GM19468 (cell line): ENCODE data around the gene CMC2.

ENCODE experiments used
- ATAC-seq: cut with Tn5 transposase; IDR thresholded peaks from one replicate; pipeline ENCODE4 v1.9.1; 2021; ENCODE audit warnings: mild to moderate bottlenecking, moderate library complexity, moderate number of reproducible peaks; ENCODE audit not compliant: unreplicated experiment; ENCODE audit errors: extremely low read depth

Gene CMC2

GRCh38 chr16:81006813-81007695 lies at the start of gene CMC2, which contains the start of gene CENPN:
TSS of gene CMC2 (minus strand) at chr16:81006885. CDS start at chr16:80997394, 9,491 bp downstream.
TSS of gene CENPN (plus strand) at chr16:81007214. CDS start at chr16:81011940, 4,726 bp downstream.
- peak; percentile 77 for ATAC-seq

- no peak for ATAC-seq
Observed at GRCh38 chr16:81053761-81054160, 47.1 kb upstream of the CMC2 start.

GRCh38 chr16:81042821-81043220 lies 36.1 kb upstream of the CMC2 start:
- ATAC-seq = no peak

- no peak for ATAC-seq
Observed at GRCh38 chr16:81041696-81042095, 35.0 kb upstream of the CMC2 start.

- no peak for ATAC-seq
Observed at GRCh38 chr16:81040842-81041241, 34.2 kb upstream of the CMC2 start.

GRCh38 chr16:81040131-81040530 lies 33.4 kb upstream of the CMC2 start:
- ATAC-seq = no peak

GRCh38 chr16:81036751-81037350 lies 30.2 kb upstream of the CMC2 start:
- no peak for ATAC-seq

GRCh38 chr16:81035975-81036750 lies 29.5 kb upstream of the CMC2 start:
- ATAC-seq = peak; percentile 27

GRCh38 chr16:81035398-81035974 lies 28.8 kb upstream of the CMC2 start, which contains the start of gene ATMIN:
TSS of gene ATMIN (plus strand) at chr16:81035842. CDS start at chr16:81035871, 29 bp downstream.
- peak; percentile 72 for ATAC-seq

GRCh38 chr16:81029930-81030604 lies 23.4 kb upstream of the CMC2 start:
- ATAC-seq = no peak

GRCh38 chr16:81026429-81026828 lies 19.7 kb upstream of the CMC2 start:
- ATAC-seq = no peak

GRCh38 chr16:81018496-81018895 lies 11.8 kb upstream of the CMC2 start:
- no peak for ATAC-seq

- ATAC-seq = no peak
Observed at GRCh38 chr16:81014672-81015071, 8.0 kb upstream of the CMC2 start.

GRCh38 chr16:81012974-81013373 lies 6.3 kb upstream of the CMC2 start:
- no peak for ATAC-seq

- no peak for ATAC-seq
Observed at GRCh38 chr16:81008505-81008789, 1.8 kb upstream of the CMC2 start.

GRCh38 chr16:81006211-81006812 lies 373 bp downstream of the CMC2 start:
- ATAC-seq = no peak

GRCh38 chr16:81005610-81006161 lies 999 bp downstream of the CMC2 start:
- ATAC-seq = no peak

- ATAC-seq = no peak
Observed at GRCh38 chr16:81004646-81005353, 1.9 kb downstream of the CMC2 start.
